Uterus (tissue), 2 donors: Measurements from ENCODE around the gene DGKI.

Source experiments
- CTCF ChIP-seq, 4 experiments: fragments of 200-600 bp in 2 of 4; fragments of 450-650 bp in 2 of 4; sonication (generic) in 2 of 4; IDR thresholded peaks; one replicate each; pipeline ENCODE4 v1.5.1; 2016 to 2019; ENCODE audit warnings: antibody characterized with exemption in 4 of 4, mild to moderate bottlenecking in 2 of 4, moderate library complexity in 1 of 4
- POLR2A ChIP-seq, 2 donors: fragments of 450-650 bp; IDR thresholded peaks; one replicate each; pipeline ENCODE4 v1.6.1; 2016; ENCODE audit warnings: antibody characterized with exemption in 2 of 2, mild to moderate bottlenecking in 1 of 2, moderate library complexity in 1 of 2

GRCh38 chr7:137445268-137445667, 401.5 kb downstream of the DGKI start:
- no peak for TF ChIP-seq CTCF (IDR thresholded peaks at IDR 0.05)
- TF ChIP-seq POLR2A (IDR thresholded peaks at IDR 0.05), result no peak
